ENCODE results near the gene CDH26. TPM values are rescaled to one million over a fixed set of nuclear protein-coding genes. Genes with fewer than 3 reads are reported as not detected.

The CDH26 gene
- total RNA-seq, 5 donors from 2014 or later (not counting 1 experiment from before 2014, with no cell fraction given): 1.5 to 5.2 (median 2.9) TPM

GRCh38 chr20:59996108-59996507 is 37.9 kb downstream of the CDH26 start:
- Mint-ChIP-seq H3K4me1 (peaks cover 0 to 5% (median 2%) of the 10 kb centered on the region in 3 donors), H3K4me3 (no peak overlapping the region), H3K36me3 (peaks cover 39% of the 10 kb centered on the region), H3K9me3 (no peaks in the 10 kb centered on the region), H3K27ac (no peak overlapping the region), H3K27me3 (peaks cover 6 to 11% of the 10 kb centered on the region in 2 donors)
- POLR2A ChIA-PET: no interaction called here
- Histone ChIP-seq H3K36me3 (ENCODE audit: control insufficient read depth in 2 of 2, extremely low read depth in 1 of 2, insufficient read depth in 1 of 2, low read length in 1 of 2) (no peaks in the 10 kb centered on the region), H3K4me1 (ENCODE audit: control insufficient read depth in 1 of 2, extremely low read depth in 1 of 2, insufficient read depth in 2 of 2, low read length in 2 of 2) (no peaks in the 10 kb centered on the region), H3K9me3 (no peaks in the 10 kb centered on the region), H3K27ac (ENCODE audit: low read length) (no peak overlapping the region), H3K27me3 (replicated peaks in 1 of 2; ENCODE audit: control insufficient read depth in 2 of 2, extremely low read depth in 1 of 2, insufficient read depth in 2 of 2, low read length in 1 of 2) (peaks cover 0 to 6% of the 10 kb centered on the region in 2 experiments), H3K4me3 (ENCODE audit: control insufficient read depth in 1 of 2, extremely low read depth in 1 of 2, low read length in 1 of 2) (no peak overlapping the region)
- no CpG with 5 or more reads among the region's 1 CpG for whole genome bisulfite sequencing (ENCODE audit: insufficient coverage)
- ATAC-seq (replicated peaks in 1 of 4) (no peak), DNase-seq (no peak)
- CTCF ChIA-PET: no interaction called here

- Histone ChIP-seq H3K36me3 (ENCODE audit: control insufficient read depth in 2 of 2, extremely low read depth in 1 of 2, insufficient read depth in 1 of 2, low read length in 1 of 2) (no peaks in the 10 kb centered on the region), H3K27ac (ENCODE audit: low read length) (no peak overlapping the region), H3K27me3 (replicated peaks in 1 of 2; ENCODE audit: control insufficient read depth in 2 of 2, extremely low read depth in 1 of 2, insufficient read depth in 2 of 2, low read length in 1 of 2) (peaks cover 0 to 6% of the 10 kb centered on the region in 2 experiments), H3K9me3 (no peaks in the 10 kb centered on the region), H3K4me1 (ENCODE audit: control insufficient read depth in 1 of 2, extremely low read depth in 1 of 2, insufficient read depth in 2 of 2, low read length in 2 of 2) (no peaks in the 10 kb centered on the region), H3K4me3 (ENCODE audit: control insufficient read depth in 1 of 2, extremely low read depth in 1 of 2, low read length in 1 of 2) (no peak overlapping the region)
- 100% methylated on average over 2 of the region's 2 CpGs for WGBS (ENCODE audit: insufficient coverage)
- Mint-ChIP-seq H3K4me1 (peaks cover 0 to 5% (median 2%) of the 10 kb centered on the region in 3 donors), H3K27me3 (peaks cover 6 to 11% of the 10 kb centered on the region in 2 donors), H3K4me3 (no peak overlapping the region), H3K36me3 (peaks cover 45% of the 10 kb centered on the region), H3K9me3 (no peaks in the 10 kb centered on the region), H3K27ac (no peak overlapping the region)
- POLR2A ChIA-PET: interaction anchor here in 1 of 2 donors (0.6 kb wide), 1 partner anchor 1332 kb away, joined by 4 read pairs; no protein-coding TSS in a partner anchor
- ATAC-seq (replicated peaks in 1 of 4) (no peak), DNase-seq (no peak)
- CTCF ChIA-PET: no interaction called here
Observed at GRCh38 chr20:59997896-59998295, 39.7 kb downstream of the CDH26 start.

GRCh38 chr20:59999502-59999901 is 41.3 kb downstream of the CDH26 start:
- Mint-ChIP-seq H3K27me3 (peaks cover 3 to 6% of the 10 kb centered on the region in 2 donors), H3K36me3 (peaks cover 43% of the 10 kb centered on the region), H3K4me1 (peaks cover 0 to under 1% (median 0%) of the 10 kb centered on the region in 3 donors), H3K4me3 (no peak overlapping the region), H3K9me3 (no peaks in the 10 kb centered on the region), H3K27ac (no peak overlapping the region)
- DNase-seq (no peak), ATAC-seq (replicated peaks in 1 of 4) (no peak)
- Histone ChIP-seq H3K4me1 (ENCODE audit: control insufficient read depth in 1 of 2, extremely low read depth in 1 of 2, insufficient read depth in 2 of 2, low read length in 2 of 2) (no peaks in the 10 kb centered on the region), H3K27me3 (replicated peaks in 1 of 2; ENCODE audit: control insufficient read depth in 2 of 2, extremely low read depth in 1 of 2, insufficient read depth in 2 of 2, low read length in 1 of 2) (peaks cover 0 to 6% of the 10 kb centered on the region in 2 experiments), H3K4me3 (ENCODE audit: control insufficient read depth in 1 of 2, extremely low read depth in 1 of 2, low read length in 1 of 2) (no peak overlapping the region), H3K27ac (ENCODE audit: low read length) (no peak overlapping the region), H3K36me3 (ENCODE audit: control insufficient read depth in 2 of 2, extremely low read depth in 1 of 2, insufficient read depth in 1 of 2, low read length in 1 of 2) (no peaks in the 10 kb centered on the region), H3K9me3 (no peaks in the 10 kb centered on the region)
- WGBS (ENCODE audit: insufficient coverage): 100% methylated on average over 2 of the region's 3 CpGs
- CTCF ChIA-PET: no interaction called here
- POLR2A ChIA-PET: no interaction called here

DNA sequence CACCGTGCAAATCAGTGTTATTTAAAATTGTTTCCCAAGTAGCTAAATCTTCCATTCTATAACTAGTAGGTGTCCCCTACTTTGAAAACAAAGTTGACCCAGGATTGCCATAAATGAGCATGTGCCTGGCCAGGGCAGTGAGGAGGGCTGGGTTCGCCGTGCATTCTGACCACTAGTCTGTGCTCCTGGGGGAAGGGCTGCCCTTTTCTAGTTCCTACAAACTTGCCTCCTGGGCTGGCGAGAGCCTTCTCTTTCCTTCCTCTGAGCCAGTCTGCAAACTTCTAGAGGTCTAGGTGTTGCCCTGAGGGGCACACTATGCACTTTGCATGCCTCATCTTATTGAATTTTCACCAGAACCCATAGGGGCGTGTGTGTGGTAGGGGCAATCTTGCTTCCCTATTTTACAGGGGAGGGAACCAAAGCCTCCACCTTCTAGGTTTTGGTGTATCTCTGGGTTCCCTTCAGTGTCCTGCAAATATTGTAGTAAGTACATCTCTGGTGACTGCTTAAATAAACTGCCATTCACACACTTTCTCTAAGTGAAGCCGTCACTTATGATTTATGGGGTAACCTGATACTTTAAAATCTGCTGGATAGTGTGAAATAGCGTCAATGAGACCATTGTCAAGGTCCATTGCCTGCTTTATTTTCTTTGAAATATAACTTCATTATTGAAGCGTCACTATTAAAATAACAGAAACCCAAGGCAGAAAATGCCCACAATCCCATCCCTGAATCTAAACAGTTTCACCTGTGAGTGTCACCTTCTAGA is 42.2 kb downstream of the CDH26 start:
- Histone ChIP-seq H3K27ac (ENCODE audit: low read length) (no peak overlapping the region), H3K36me3 (ENCODE audit: control insufficient read depth in 2 of 2, extremely low read depth in 1 of 2, insufficient read depth in 1 of 2, low read length in 1 of 2) (no peaks in the 10 kb centered on the region), H3K9me3 (no peaks in the 10 kb centered on the region), H3K27me3 (replicated peaks in 1 of 2; ENCODE audit: control insufficient read depth in 2 of 2, extremely low read depth in 1 of 2, insufficient read depth in 2 of 2, low read length in 1 of 2) (no peaks in the 10 kb centered on the region), H3K4me3 (ENCODE audit: control insufficient read depth in 1 of 2, extremely low read depth in 1 of 2, low read length in 1 of 2) (no peak overlapping the region), H3K4me1 (ENCODE audit: control insufficient read depth in 1 of 2, extremely low read depth in 1 of 2, insufficient read depth in 2 of 2, low read length in 2 of 2) (no peaks in the 10 kb centered on the region)
- H3K4me1 Mint-ChIP-seq: no peaks in the 10 kb centered on the region
- peaks cover 42% of the 10 kb centered on the region for H3K36me3 Mint-ChIP-seq
- 90% methylated on average over 2 of the region's 8 CpGs for WGBS (ENCODE audit: insufficient coverage)
- ATAC-seq (replicated peaks in 1 of 4) (no peak), DNase-seq (no peak)
- POLR2A ChIA-PET: no interaction called here
- no peaks in the 10 kb centered on the region for H3K9me3 Mint-ChIP-seq
- CTCF ChIA-PET: no interaction called here
- H3K27ac Mint-ChIP-seq: no peak overlapping the region
- no peak overlapping the region for H3K4me3 Mint-ChIP-seq
- peaks cover 1% of the 10 kb centered on the region in 2 donors for H3K27me3 Mint-ChIP-seq

DNA sequence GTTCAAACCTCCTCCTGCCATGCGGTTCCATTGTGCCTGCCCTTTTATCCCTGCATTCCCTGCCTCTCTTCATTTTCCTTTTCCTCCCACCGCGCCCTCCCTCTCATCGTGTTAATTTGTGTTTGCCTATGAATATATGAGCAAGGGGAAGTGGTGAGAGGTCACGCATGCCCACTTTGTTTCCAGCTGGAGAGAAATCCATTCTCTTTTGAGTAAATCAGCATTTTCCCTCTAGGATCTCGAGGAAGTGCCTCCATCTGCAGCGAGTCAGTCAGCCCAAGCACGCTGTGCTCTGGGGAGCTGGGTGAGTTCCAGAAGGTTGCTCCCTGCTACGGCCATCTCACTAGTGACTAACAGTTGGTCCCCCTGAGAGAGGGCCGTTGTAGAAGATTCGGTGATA is 42.9 kb downstream of the CDH26 start:
- Mint-ChIP-seq H3K9me3 (no peaks in the 10 kb centered on the region), H3K27ac (no peak overlapping the region), H3K4me1 (no peaks in the 10 kb centered on the region), H3K27me3 (no peaks in the 10 kb centered on the region), H3K4me3 (no peak overlapping the region), H3K36me3 (peaks cover 42% of the 10 kb centered on the region)
- H3K27me3 ChIP-seq (replicated peaks in 1 of 2; ENCODE audit: control insufficient read depth in 2 of 2, extremely low read depth in 1 of 2, insufficient read depth in 2 of 2, low read length in 1 of 2): no peaks in the 10 kb centered on the region
- no peaks in the 10 kb centered on the region for H3K4me1 ChIP-seq (ENCODE audit: control insufficient read depth in 1 of 2, extremely low read depth in 1 of 2, insufficient read depth in 2 of 2, low read length in 2 of 2)
- H3K9me3 ChIP-seq: no peaks in the 10 kb centered on the region
- CTCF ChIA-PET: no interaction called here
- POLR2A ChIA-PET: no interaction called here
- no peak for ATAC-seq (replicated peaks in 1 of 4)
- DNase-seq: no peak
- no peak overlapping the region for H3K4me3 ChIP-seq (ENCODE audit: control insufficient read depth in 1 of 2, extremely low read depth in 1 of 2, low read length in 1 of 2)
- 84% methylated on average over 4 of the region's 11 CpGs for WGBS (ENCODE audit: insufficient coverage)
- H3K36me3 ChIP-seq (ENCODE audit: control insufficient read depth in 2 of 2, extremely low read depth in 1 of 2, insufficient read depth in 1 of 2, low read length in 1 of 2): no peaks in the 10 kb centered on the region
- H3K27ac ChIP-seq (ENCODE audit: low read length): no peak overlapping the region

DNA sequence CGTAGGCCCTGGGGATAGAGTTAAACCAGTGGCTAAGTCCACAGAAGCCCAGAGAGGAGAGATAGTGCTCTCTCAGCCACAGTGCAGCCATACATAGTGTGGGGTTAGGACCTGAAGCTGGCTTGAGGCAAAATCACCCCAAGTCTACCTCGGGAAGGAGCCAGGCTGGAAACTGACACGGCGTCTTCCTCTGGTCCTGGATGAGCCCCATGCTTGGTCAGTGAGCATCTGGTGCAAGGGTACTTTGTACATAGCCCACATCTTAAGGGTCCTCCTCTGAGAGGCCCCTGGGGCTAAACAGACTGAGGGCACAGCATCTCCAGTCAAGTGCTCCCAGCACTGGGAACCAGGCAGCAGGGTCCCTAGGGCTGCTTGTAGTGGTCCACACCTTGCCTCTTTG is 45.6 kb downstream of the CDH26 start:
- CTCF ChIA-PET: no interaction called here

More for the DNA sequence above, 45.6 kb downstream of the CDH26 start:
- Histone ChIP-seq H3K9me3 (no peaks in the 10 kb centered on the region), H3K27me3 (replicated peaks in 1 of 2; ENCODE audit: control insufficient read depth in 2 of 2, extremely low read depth in 1 of 2, insufficient read depth in 2 of 2, low read length in 1 of 2) (no peaks in the 10 kb centered on the region), H3K27ac (ENCODE audit: low read length) (no peak overlapping the region), H3K36me3 (ENCODE audit: control insufficient read depth in 2 of 2, extremely low read depth in 1 of 2, insufficient read depth in 1 of 2, low read length in 1 of 2) (no peaks in the 10 kb centered on the region), H3K4me1 (ENCODE audit: control insufficient read depth in 1 of 2, extremely low read depth in 1 of 2, insufficient read depth in 2 of 2, low read length in 2 of 2) (no peaks in the 10 kb centered on the region), H3K4me3 (ENCODE audit: control insufficient read depth in 1 of 2, extremely low read depth in 1 of 2, low read length in 1 of 2) (no peak overlapping the region)
- POLR2A ChIA-PET: no interaction called here
- Mint-ChIP-seq H3K27ac (no peak overlapping the region), H3K4me1 (peaks cover 0 to 6% (median 0%) of the 10 kb centered on the region in 3 donors), H3K9me3 (no peaks in the 10 kb centered on the region), H3K4me3 (no peak overlapping the region), H3K27me3 (no peaks in the 10 kb centered on the region), H3K36me3 (peaks cover 23% of the 10 kb centered on the region)
- ATAC-seq (replicated peaks in 1 of 4) (no peak), DNase-seq (no peak)
- 76% methylated on average over 4 of the region's 4 CpGs for whole genome bisulfite sequencing (ENCODE audit: insufficient coverage)

Data from T-cell (primary cell).